GM23338 (cell line): ENCODE results near the gene GRIK1. TPM values are rescaled to one million over a fixed set of nuclear protein-coding genes. Genes with fewer than 3 reads are reported as not detected.

Source experiments
- ATAC-seq: fragments of 200-7000 bp; cut with Tn5 transposase; 3 replicates; pipeline ENCODE4 v1.9.1; 2020
- DNase-seq: peaks from one replicate; pipeline ENCODE4 v3.0.0-alpha.2; 2015; ENCODE audit warnings: low spot score
- H2AFZ ChIP-seq: fragments of 200-600 bp; sonication (generic); 2 replicates; pipeline ENCODE4 v1.8.0; 2016; ENCODE audit warnings: antibody characterized with exemption, mild to moderate bottlenecking, moderate library complexity
- H3F3A ChIP-seq: fragments of 200-600 bp; sonication (generic); replicated peaks from 2 replicates; pipeline ENCODE4 v1.8.0; 2017; ENCODE audit warnings: antibody characterized with exemption, mixed run types, low read depth
- H3K27ac ChIP-seq: fragments of 200-600 bp; sonication (generic); 2 replicates; pipeline ENCODE4 v1.6.1; 2016; ENCODE audit warnings: low read depth
- H3K27me3 ChIP-seq: fragments of 200-600 bp; sonication (generic); 2 replicates; pipeline ENCODE4 v1.8.0; 2016; ENCODE audit warnings: mild to moderate bottlenecking, mixed run types, moderate library complexity; ENCODE audit not compliant: insufficient read depth
- H3K36me3 ChIP-seq: fragments of 200-600 bp; sonication (generic); 2 replicates; pipeline ENCODE4 v1.8.0; 2016; ENCODE audit warnings: mild to moderate bottlenecking; ENCODE audit not compliant: insufficient read depth
- H3K4me1 ChIP-seq: fragments of 200-600 bp; sonication (generic); 2 replicates; pipeline ENCODE4 v1.8.0; 2016; ENCODE audit warnings: mild to moderate bottlenecking, moderate library complexity; ENCODE audit not compliant: insufficient read depth
- H3K4me2 ChIP-seq: fragments of 200-600 bp; sonication (generic); 2 replicates; pipeline ENCODE4 v1.7.1; 2017; ENCODE audit warnings: mixed run types
- H3K4me3 ChIP-seq: fragments of 200-600 bp; sonication (generic); 2 replicates; pipeline ENCODE4 v1.6.1; 2016; ENCODE audit warnings: mixed run types
- H3K79me2 ChIP-seq: fragments of 200-600 bp; sonication (generic); replicated peaks from 2 replicates; pipeline ENCODE4 v1.8.0; 2017; ENCODE audit warnings: mild to moderate bottlenecking; ENCODE audit not compliant: insufficient read depth
- H3K9me2 ChIP-seq: fragments of 200-600 bp; sonication (generic); 2 replicates; pipeline ENCODE4 v1.8.0; 2017; ENCODE audit not compliant: insufficient read depth
- H4K20me1 ChIP-seq: fragments of 200-600 bp; sonication (generic); replicated peaks from 2 replicates; pipeline ENCODE4 v1.8.0; 2017; ENCODE audit warnings: mild to moderate bottlenecking; ENCODE audit not compliant: insufficient read depth
- H3K27ac Mint-ChIP-seq: 2 replicates; pipeline ENCODE4 v1.8.0; 2020; ENCODE audit warnings: inconsistent platforms, mild to moderate bottlenecking, moderate library complexity, mixed read lengths
- H3K27me3 Mint-ChIP-seq: 3 replicates; pipeline ENCODE4 v1.8.0; 2022; ENCODE audit warnings: low read depth, mild to moderate bottlenecking, moderate library complexity, mixed read lengths, inconsistent platforms; ENCODE audit not compliant: insufficient read depth, poor library complexity
- H3K36me3 Mint-ChIP-seq: 3 replicates; pipeline ENCODE4 v1.8.0; 2021; ENCODE audit warnings: low read depth, mild to moderate bottlenecking, inconsistent platforms, moderate library complexity, mixed read lengths
- H3K4me1 Mint-ChIP-seq: 3 replicates; pipeline ENCODE4 v1.8.0; 2020; ENCODE audit warnings: mild to moderate bottlenecking, inconsistent platforms, mixed read lengths
- H3K4me3 Mint-ChIP-seq: 3 replicates; pipeline ENCODE4 v1.8.0; 2021; ENCODE audit warnings: moderate library complexity, mild to moderate bottlenecking, inconsistent platforms, mixed read lengths
- H3K9me3 Mint-ChIP-seq: 3 replicates; pipeline ENCODE4 v1.8.0; 2020; ENCODE audit warnings: moderate library complexity, mild to moderate bottlenecking, inconsistent platforms, mixed read lengths
- CREB1 ChIP-seq: fragments of 250-450 bp; sonication (Bioruptor Pico); IDR thresholded peaks from 2 replicates; pipeline ENCODE4 v1.5.0; 2020; ENCODE audit warnings: low read depth, mild to moderate bottlenecking, moderate library complexity
- EZH2phosphoT487 ChIP-seq: fragments of 200-600 bp; sonication (generic); IDR thresholded peaks from one replicate; pipeline ENCODE4 v1.8.1; 2018; ENCODE audit warnings: antibody characterized with exemption; ENCODE audit not compliant: unreplicated experiment
- JUNB ChIP-seq: IDR thresholded peaks from one replicate; pipeline ENCODE4 v1.6.1; 2016; ENCODE audit warnings: antibody characterized with exemption; ENCODE audit not compliant: unreplicated experiment
- NANOG ChIP-seq: IDR thresholded peaks from 2 replicates; pipeline ENCODE4 v1.6.1; 2016; ENCODE audit warnings: antibody characterized with exemption, borderline replicate concordance
- POLR2AphosphoS5 ChIP-seq: IDR thresholded peaks from 2 replicates; pipeline ENCODE4 v1.6.1; 2016; ENCODE audit warnings: antibody characterized with exemption, low read depth
- STAT1 ChIP-seq: IDR thresholded peaks from one replicate; pipeline ENCODE4 v1.6.1; 2016; ENCODE audit warnings: antibody characterized with exemption; ENCODE audit not compliant: unreplicated experiment
- ZNF114 ChIP-seq: fragments of 250-450 bp; sonication (Bioruptor Pico); IDR thresholded peaks from 2 replicates; pipeline ENCODE4 v1.5.0; 2020; ENCODE audit warnings: mild to moderate bottlenecking, moderate library complexity
- ZNF331 ChIP-seq: fragments of 250-450 bp; sonication (Bioruptor Pico); IDR thresholded peaks from 2 replicates; pipeline ENCODE4 v1.5.0; 2020; ENCODE audit warnings: low read depth, mild to moderate bottlenecking, moderate library complexity
- polyA plus RNA-seq: library from polyadenylated mRNA; unstranded; fragments of >200 nt; fragmentation: Nextera tagmentation; extraction: Ambion mirVana; gene quantifications from 2 replicates; pipeline ENCODE4 v1.2.1, GENCODE V29; 2016
- total RNA-seq: library from RNA; depleted of rRNA; stranded (reverse); fragments of >200 nt; shearing (Covaris generic); gene quantifications from 2 replicates; pipeline ENCODE4 v1.2.3, GENCODE V29; 2014
- TF ChIP-seq, protein P1 (sequence below): fragments of 250-450 bp; sonication (Bioruptor Pico); IDR thresholded peaks from 2 replicates; pipeline ENCODE4 v1.5.0; 2020; ENCODE audit warnings: mild to moderate bottlenecking, moderate library complexity
- TF ChIP-seq, protein P2 (sequence below): IDR thresholded peaks from one replicate; pipeline ENCODE4 v1.6.1; 2018; ENCODE audit warnings: antibody characterized with exemption; ENCODE audit not compliant: unreplicated experiment
- TF ChIP-seq, protein P3 (sequence below), 2 experiments: fragments of 200-600 bp in 1 of 2; sonication (generic) in 1 of 2; conservative IDR thresholded peaks; 2 replicates each; pipeline versions ENCODE4 v1.5.1 to v1.6.1; 2016 to 2017; ENCODE audit warnings: antibody characterized with exemption in 2 of 2, low read depth in 2 of 2, mild to moderate bottlenecking in 2 of 2, moderate library complexity in 1 of 2
- TF ChIP-seq, protein P4 (sequence below): IDR thresholded peaks from 2 replicates; pipeline ENCODE4 v1.6.1; 2016; ENCODE audit warnings: antibody characterized with exemption

The GRIK1 gene
- total and polyA plus RNA-seq, 2 experiments from 2014 or later = 0.18 to 0.42 TPM

DNA sequence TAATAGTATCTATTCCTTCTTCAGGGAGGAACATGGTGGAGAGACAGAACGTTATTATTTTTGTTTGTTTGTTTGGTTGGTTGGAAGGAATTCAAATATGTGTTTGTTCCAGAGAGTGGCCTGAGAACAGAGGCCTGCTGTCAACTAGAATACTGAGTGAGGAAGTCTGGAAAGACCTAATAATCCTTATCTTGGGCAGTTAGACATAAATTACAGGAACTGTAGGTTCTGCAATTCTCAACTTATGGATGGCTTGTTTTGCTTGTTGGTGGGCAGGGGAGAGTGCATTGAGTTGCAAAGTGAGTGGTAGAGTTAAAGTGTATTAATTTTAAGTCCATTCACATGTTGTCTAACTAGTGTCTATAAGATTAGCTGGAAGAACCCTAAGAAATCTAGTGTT, 443.5 kb downstream of the GRIK1 start (continued):
- TF ChIP-seq, protein P1, sequence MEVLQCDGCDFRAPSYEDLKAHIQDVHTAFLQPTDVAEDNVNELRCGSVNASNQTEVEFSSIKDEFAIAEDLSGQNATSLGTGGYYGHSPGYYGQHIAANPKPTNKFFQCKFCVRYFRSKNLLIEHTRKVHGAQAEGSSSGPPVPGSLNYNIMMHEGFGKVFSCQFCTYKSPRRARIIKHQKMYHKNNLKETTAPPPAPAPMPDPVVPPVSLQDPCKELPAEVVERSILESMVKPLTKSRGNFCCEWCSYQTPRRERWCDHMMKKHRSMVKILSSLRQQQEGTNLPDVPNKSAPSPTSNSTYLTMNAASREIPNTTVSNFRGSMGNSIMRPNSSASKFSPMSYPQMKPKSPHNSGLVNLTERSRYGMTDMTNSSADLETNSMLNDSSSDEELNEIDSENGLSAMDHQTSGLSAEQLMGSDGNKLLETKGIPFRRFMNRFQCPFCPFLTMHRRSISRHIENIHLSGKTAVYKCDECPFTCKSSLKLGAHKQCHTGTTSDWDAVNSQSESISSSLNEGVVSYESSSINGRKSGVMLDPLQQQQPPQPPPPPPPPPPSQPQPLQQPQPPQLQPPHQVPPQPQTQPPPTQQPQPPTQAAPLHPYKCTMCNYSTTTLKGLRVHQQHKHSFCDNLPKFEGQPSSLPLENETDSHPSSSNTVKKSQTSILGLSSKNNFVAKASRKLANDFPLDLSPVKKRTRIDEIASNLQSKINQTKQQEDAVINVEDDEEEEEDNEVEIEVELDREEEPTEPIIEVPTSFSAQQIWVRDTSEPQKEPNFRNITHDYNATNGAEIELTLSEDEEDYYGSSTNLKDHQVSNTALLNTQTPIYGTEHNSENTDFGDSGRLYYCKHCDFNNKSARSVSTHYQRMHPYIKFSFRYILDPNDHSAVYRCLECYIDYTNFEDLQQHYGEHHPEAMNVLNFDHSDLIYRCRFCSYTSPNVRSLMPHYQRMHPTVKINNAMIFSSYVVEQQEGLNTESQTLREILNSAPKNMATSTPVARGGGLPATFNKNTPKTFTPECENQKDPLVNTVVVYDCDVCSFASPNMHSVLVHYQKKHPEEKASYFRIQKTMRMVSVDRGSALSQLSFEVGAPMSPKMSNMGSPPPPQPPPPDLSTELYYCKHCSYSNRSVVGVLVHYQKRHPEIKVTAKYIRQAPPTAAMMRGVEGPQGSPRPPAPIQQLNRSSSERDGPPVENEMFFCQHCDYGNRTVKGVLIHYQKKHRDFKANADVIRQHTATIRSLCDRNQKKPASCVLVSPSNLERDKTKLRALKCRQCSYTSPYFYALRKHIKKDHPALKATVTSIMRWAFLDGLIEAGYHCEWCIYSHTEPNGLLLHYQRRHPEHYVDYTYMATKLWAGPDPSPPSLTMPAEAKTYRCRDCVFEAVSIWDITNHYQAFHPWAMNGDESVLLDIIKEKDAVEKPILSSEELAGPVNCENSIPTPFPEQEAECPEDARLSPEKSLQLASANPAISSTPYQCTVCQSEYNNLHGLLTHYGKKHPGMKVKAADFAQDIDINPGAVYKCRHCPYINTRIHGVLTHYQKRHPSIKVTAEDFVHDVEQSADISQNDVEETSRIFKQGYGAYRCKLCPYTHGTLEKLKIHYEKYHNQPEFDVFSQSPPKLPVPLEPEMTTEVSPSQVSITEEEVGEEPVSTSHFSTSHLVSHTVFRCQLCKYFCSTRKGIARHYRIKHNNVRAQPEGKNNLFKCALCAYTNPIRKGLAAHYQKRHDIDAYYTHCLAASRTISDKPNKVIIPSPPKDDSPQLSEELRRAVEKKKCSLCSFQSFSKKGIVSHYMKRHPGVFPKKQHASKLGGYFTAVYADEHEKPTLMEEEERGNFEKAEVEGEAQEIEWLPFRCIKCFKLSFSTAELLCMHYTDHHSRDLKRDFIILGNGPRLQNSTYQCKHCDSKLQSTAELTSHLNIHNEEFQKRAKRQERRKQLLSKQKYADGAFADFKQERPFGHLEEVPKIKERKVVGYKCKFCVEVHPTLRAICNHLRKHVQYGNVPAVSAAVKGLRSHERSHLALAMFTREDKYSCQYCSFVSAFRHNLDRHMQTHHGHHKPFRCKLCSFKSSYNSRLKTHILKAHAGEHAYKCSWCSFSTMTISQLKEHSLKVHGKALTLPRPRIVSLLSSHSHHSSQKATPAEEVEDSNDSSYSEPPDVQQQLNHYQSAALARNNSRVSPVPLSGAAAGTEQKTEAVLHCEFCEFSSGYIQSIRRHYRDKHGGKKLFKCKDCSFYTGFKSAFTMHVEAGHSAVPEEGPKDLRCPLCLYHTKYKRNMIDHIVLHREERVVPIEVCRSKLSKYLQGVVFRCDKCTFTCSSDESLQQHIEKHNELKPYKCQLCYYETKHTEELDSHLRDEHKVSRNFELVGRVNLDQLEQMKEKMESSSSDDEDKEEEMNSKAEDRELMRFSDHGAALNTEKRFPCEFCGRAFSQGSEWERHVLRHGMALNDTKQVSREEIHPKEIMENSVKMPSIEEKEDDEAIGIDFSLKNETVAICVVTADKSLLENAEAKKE (CRISPR knock-in tag) = no peak
- TF ChIP-seq ZNF331 (CRISPR knock-in tag) (no peak), JUNB (no peak)

DNA sequence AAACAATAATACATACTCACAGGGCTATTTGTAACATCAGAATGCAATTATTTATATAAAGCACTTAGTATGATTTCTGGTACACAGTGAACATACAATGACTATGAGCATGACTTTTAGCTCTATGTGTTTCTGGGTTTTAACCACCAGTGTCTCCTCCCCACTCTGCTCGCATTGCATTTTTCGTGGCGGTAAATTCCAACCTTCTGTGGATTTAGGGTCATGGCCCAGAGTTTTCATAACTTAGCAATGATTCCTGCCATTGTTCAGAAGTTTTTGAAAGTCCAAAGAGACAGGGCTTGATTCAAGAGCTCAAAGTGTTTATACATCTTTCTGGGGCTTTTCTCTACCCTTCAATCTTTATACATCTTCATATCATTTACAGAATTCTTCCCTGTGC, 449.8 kb downstream of the GRIK1 start:
- no peak for DNase-seq
- Histone ChIP-seq H3K9me2 (no peaks in the 10 kb centered on the region), H3K27me3 (no peaks in the 10 kb centered on the region), H3K36me3 (no peaks in the 10 kb centered on the region), H3K4me1 (peaks cover 16% of the 10 kb centered on the region), H3K79me2 (no peaks in the 10 kb centered on the region), H3F3A (no peaks in the 10 kb centered on the region), H3K27ac (no peak overlapping the region), H3K4me3 (no peak overlapping the region), H2AFZ (no peak overlapping the region), H3K4me2 (no peak overlapping the region), H4K20me1 (no peaks in the 10 kb centered on the region)
- peaks cover 27% of the 10 kb centered on the region for H3K4me1 Mint-ChIP-seq
- H3K4me3 Mint-ChIP-seq = no peak overlapping the region
- H3K27ac Mint-ChIP-seq = no peak overlapping the region
- ATAC-seq = no peak
- peaks cover 4% of the 10 kb centered on the region for H3K9me3 Mint-ChIP-seq
- H3K27me3 Mint-ChIP-seq = peaks cover 7% of the 10 kb centered on the region
- peaks cover 5% of the 10 kb centered on the region for H3K36me3 Mint-ChIP-seq
- TF ChIP-seq, protein P2, sequence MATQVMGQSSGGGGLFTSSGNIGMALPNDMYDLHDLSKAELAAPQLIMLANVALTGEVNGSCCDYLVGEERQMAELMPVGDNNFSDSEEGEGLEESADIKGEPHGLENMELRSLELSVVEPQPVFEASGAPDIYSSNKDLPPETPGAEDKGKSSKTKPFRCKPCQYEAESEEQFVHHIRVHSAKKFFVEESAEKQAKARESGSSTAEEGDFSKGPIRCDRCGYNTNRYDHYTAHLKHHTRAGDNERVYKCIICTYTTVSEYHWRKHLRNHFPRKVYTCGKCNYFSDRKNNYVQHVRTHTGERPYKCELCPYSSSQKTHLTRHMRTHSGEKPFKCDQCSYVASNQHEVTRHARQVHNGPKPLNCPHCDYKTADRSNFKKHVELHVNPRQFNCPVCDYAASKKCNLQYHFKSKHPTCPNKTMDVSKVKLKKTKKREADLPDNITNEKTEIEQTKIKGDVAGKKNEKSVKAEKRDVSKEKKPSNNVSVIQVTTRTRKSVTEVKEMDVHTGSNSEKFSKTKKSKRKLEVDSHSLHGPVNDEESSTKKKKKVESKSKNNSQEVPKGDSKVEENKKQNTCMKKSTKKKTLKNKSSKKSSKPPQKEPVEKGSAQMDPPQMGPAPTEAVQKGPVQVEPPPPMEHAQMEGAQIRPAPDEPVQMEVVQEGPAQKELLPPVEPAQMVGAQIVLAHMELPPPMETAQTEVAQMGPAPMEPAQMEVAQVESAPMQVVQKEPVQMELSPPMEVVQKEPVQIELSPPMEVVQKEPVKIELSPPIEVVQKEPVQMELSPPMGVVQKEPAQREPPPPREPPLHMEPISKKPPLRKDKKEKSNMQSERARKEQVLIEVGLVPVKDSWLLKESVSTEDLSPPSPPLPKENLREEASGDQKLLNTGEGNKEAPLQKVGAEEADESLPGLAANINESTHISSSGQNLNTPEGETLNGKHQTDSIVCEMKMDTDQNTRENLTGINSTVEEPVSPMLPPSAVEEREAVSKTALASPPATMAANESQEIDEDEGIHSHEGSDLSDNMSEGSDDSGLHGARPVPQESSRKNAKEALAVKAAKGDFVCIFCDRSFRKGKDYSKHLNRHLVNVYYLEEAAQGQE = no peak
- TF ChIP-seq JUNB (no peak), ZNF114 (CRISPR knock-in tag) (no peak), EZH2phosphoT487 (no peak), ZNF331 (CRISPR knock-in tag) (no peak), STAT1 (no peak), CREB1 (CRISPR knock-in tag) (no peak), NANOG (no peak), POLR2AphosphoS5 (no peak)
- TF ChIP-seq, protein P3, sequence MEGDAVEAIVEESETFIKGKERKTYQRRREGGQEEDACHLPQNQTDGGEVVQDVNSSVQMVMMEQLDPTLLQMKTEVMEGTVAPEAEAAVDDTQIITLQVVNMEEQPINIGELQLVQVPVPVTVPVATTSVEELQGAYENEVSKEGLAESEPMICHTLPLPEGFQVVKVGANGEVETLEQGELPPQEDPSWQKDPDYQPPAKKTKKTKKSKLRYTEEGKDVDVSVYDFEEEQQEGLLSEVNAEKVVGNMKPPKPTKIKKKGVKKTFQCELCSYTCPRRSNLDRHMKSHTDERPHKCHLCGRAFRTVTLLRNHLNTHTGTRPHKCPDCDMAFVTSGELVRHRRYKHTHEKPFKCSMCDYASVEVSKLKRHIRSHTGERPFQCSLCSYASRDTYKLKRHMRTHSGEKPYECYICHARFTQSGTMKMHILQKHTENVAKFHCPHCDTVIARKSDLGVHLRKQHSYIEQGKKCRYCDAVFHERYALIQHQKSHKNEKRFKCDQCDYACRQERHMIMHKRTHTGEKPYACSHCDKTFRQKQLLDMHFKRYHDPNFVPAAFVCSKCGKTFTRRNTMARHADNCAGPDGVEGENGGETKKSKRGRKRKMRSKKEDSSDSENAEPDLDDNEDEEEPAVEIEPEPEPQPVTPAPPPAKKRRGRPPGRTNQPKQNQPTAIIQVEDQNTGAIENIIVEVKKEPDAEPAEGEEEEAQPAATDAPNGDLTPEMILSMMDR (conservative IDR thresholded peaks at IDR 0.05; ENCODE audit: low read depth in 2 of 2) = no peak
- TF ChIP-seq, protein P4, sequence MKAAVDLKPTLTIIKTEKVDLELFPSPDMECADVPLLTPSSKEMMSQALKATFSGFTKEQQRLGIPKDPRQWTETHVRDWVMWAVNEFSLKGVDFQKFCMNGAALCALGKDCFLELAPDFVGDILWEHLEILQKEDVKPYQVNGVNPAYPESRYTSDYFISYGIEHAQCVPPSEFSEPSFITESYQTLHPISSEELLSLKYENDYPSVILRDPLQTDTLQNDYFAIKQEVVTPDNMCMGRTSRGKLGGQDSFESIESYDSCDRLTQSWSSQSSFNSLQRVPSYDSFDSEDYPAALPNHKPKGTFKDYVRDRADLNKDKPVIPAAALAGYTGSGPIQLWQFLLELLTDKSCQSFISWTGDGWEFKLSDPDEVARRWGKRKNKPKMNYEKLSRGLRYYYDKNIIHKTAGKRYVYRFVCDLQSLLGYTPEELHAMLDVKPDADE = no peak
